Activated effector memory CD4-positive, alpha-beta T cell treated with Interleukin-2 at 50 U/mL for 16 hours (primary cell): ENCODE results near the gene CDK18.

Experiments used
- DNase-seq: peaks from one replicate; pipeline ENCODE4 v3.0.0-alpha.2; 2020

Gene CDK18

DNA sequence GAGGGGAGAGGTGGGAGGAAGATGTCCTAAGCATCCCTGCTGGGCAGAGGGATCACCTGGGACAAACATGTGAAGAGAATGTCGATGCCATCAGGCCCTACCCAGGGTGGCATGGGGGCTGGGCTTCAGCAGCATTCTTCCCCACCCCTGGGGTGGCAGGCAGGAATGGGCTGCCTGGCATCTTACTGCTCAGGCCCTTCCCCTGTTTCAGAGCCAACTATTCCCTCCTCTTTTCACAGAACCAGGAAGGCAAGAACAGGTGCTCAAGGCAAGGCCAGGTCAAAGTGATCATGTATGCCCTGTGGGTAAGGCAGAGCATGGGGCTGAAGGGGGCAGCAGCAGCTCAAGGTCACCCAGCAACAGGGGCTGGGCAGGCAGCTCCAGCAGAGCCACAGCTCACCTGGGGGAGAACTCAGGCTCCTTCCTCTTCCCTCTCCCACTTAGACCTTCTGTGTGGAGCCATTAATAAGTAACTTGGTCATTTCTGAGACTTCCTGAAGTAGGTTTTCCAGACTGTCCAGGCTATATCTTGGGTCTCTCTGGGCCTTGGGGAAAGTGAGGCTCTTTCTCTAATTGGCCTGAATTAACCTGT lies 70.9 kb downstream of the CDK18 start:
- DNase-seq = no peak

DNA sequence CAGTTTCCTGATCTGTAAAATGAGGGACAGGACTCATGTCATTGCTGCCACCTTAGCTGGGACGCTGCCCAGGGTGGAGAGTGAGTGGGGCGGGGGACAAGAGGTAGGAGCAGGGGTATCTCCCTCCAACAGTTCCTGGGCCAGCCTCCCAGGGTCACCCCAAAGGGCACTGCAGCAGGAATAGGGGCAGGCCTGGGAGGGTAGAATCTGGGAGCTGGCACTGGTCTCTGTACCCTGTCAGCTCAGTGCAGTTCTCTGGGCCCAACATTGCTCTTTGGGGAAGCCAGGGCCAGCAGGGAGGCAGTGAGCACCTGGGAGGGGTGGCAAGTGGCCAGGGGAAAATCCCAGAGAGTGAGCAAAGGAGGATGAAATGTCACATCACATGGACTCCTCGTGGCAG lies 71.5 kb downstream of the CDK18 start:
- DNase-seq = no peak

DNA sequence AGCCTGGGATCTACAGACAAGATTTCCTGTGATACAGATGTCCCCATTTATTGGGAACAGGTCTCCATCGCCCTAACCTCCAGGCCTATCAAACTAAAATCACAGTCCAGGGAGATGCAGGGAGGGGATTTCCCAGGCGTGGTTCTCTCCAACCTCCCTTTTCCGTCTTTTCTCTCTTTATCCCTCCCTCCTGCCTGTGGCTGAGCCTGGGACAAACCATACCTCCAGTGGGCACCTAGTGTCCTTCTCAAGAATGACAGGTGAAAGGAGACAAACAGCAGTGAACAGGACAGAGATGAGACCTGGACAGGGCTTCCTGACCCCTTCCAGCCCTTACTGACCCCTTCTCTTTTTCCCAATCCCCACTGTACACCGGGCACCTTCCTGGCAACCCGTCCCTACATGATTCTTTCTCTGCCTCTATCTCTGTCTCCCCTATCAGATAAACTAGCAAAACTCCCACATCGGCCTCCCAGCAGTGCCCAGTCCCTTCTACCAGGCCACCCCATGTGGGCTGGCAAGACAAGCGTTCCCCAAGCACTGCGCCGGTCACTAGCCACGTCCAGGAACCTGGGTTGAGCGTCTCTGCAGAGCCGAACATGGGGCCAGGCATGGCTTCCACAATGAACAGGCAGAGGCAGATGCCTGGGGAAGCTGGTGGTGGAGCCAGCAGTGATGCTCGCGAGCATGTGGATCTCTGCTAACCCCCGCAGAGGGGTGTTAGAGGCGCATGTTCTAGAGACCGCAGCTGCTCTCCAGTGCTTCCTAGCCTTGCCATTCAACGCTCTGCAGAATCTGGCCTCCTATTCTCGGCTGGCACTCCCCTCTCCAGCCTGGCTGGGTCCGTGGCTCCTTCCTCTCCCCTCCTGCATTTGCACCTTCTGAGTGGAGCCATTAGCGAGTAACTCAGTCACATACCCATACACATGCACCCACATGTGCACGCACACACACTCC lies 72.6 kb downstream of the CDK18 start:
- no peak for DNase-seq

DNA sequence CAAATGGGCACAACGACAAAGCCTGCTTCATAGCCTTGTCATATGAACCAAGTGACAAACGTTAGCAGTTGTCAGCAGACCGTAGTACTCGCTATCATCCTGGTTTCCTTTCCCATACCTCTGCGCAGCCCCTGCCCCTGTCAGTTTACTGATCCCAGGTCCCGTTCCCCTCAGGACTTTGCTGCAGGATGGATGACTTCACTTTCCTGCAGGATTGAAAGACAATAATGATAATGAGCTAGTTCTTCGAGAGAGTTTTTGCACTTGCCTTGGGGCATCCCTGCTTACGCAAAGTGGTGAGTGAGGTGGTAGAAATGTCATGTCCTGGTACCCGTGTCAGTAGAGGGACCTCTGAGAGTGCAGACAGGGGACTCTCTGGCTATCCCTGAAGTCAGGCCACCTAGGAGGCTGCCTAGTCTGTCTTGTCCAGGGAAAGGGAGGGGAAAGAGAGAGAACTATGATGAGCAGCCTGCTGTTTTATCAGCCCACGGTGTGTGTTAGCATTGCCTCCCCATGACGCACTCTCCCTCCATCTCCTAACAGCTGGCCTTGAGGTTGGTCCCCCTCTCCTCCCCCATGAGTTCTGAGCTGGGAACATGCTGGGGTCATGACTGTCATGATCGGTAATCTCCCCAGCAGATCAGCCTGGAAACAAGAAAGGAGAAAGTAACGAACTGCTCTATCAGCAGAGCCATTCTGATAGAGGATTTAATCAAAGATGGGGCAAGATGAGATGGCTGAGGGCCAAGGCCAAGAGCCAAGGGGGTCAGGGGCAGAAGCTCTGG lies 73.6 kb downstream of the CDK18 start:
- DNase-seq = no peak

DNA sequence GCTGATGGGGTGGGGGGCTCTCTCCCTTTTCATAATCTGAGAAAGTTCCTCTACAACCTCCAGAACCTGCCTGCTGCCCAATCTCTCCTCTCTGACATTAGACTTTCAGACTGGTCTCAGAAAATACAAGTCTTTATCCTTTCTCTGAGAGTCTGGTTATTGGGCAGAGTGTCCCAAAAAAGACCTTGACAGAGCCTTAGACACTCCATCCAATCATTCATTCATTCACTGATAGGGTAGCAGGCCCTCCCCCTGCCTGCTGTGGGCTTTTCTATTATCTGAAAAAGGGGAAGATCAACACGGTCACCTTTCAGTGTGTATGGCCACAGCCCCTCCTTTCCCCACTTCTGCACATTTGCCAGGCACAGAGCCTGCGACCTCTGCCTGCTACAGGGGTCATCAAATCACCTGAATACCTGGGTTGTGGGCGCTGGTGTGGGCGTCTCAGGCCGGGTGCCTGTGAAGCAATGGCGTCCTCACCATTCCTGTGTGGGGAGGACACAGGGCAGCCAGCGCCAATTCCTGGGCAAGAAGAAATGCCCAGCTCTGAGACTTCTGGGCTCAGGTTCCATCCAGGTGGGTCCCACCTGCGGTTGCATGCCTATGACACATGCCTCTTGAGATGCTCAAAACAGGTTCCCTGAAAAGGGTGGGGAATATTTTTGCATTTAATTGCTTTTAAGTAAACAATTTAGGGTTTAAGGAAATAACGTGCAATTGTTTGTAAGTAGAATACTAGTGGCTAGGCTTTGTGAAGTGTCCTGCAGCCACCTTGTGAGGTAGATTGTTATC lies 74.5 kb downstream of the CDK18 start:
- DNase-seq = no peak

DNA sequence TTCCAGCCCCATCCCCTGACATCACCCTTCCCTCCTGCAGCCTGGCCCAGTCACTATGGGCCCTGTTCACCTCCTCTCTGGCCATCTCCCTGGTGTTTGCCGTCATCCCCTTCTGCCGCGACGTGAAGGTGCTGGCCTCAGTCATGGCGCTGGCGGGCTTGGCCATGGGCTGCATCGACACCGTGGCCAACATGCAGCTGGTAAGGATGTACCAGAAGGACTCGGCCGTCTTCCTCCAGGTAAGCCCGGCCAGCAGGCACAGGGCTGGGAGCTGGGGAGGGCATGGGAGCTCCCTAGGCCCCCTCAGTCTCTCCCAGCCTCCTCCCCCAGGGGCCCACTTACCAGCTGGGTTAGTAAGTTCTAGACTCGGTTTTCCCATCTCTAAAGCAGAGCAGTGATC lies 75.2 kb downstream of the CDK18 start:
- no peak for DNase-seq

DNA sequence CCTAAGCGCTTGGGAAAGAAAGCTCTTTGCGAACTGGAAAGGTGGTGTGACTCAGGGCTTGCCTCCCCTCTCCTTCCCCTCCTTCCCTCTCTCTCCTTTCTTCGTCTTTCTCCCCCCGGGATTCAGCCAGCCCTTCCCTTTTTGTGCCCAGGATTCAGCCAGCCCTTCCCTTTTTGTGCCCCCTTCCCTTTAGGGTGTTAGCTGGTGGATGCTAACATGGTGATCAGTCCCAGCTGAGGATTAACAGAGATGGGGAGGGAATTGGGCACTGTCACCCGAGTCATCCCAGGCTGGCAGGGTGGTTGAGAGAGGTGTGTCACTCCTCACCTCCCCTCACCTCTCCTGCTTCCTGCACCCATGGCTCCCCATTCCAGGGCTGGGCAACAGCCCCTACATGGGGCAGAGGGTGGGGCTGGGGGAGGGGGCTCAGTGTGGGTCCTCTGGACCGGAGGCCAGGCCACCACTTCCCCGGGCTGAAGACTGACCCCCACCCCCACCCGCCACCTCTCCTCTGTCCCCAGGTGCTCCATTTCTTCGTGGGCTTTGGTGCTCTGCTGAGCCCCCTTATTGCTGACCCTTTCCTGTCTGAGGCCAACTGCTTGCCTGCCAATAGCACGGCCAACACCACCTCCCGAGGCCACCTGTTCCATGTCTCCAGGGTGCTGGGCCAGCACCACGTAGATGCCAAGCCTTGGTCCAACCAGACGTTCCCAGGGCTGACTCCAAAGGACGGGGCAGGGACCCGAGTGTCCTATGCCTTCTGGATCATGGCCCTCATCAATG lies 75.9 kb downstream of the CDK18 start:
- no peak for DNase-seq

DNA sequence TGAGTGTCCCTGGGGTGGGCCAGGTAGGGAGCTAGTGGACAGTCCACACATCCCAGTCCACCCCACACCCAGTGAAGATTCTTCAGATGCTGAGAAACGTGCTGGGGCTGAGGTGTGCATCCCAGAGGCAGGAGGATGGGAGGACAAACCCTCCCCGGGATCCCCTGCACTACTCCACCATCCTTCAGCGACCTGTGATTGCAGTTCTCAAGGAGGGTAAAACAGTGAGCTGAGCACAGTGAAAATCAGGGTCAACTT lies 76.4 kb downstream of the CDK18 start:
- DNase-seq = no peak

DNA sequence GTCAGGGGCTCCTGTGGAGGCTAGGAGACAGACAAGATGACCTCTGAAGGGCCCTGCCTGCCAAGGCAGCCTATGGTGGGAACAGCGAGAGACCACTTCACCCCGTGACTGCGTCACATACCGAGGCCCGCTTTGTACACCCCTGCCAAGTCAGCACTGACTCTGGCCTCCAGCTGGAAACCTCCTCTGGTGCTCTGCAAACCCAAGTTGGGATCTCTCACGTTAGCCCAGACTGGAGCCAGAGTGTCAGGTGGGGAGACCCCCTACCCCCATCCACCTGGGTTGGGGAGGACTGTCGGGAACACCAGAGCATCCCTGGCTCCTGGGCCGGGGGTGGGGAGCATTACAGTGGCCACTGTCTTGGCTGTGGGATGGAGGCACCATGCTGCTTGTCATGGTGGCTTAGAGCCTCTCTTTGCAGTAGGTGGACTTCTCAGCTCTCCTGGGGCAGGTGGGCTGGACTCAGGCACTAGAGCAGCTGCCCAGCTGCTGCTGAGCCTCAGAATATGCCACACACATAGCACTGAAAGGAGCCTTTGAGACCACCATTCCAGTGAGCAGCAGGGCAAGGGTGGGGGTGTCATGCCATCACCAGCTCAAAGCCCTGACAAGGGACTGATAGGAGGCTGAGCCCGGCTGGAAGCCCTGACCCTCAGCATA lies 77.0 kb downstream of the CDK18 start:
- no peak for DNase-seq

DNA sequence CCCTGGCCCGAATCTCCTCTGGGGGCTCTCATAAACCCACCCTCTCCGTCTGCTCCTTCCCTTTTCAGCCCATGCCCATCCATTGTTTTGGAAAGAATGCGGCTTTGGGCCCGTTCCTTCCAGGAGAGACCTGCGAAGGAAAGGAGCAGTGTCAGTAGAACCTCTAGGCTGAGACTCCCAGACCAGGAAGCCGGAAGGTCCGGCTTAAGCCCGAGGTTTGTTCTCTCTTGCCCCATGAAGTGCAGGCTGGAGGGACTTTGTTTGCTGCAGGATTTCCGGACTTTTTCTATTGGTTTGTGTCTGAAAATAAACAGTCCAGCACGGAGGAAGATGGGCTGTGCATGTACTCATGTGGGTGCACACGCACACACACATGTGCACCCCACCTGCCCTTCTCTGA lies 77.6 kb downstream of the CDK18 start:
- DNase-seq = no peak
